ENCODE measurements around the gene MYMK. TPM values are rescaled to one million over a fixed set of nuclear protein-coding genes. Genes with fewer than 3 reads are reported as not detected.

Gene MYMK
- total RNA-seq, 2 donors from 2014 or later: not detected

- Histone ChIP-seq H3K36me3 (replicated peaks in 1 of 2; ENCODE audit: insufficient read depth in 1 of 2, low read depth in 2 of 2) (no peaks in the 10 kb centered on the region), H3K4me3 (no peak overlapping the region), H3K27me3 (no peaks in the 10 kb centered on the region), H3K9me3 (no peaks in the 10 kb centered on the region), H3K27ac (peak overlapping the region in 1 of 4 donors; percentile 7), H3K4me1 (peaks cover 15% of the 10 kb centered on the region)
- ATAC-seq (peak; percentile 77), DNase-seq (peak; percentile 30 to 68 (median 57))
- TF ChIP-seq POLR2A (IDR thresholded peaks at IDR 0.05): peak in 1 of 3 donors; percentile 14
- TF ChIP-seq CTCF (IDR thresholded peaks at IDR 0.05): peak in 2 of 7 experiments; percentile 8 to 18
- 0 to 45% methylated on average over 1 to 15 of the region's 15 CpGs for WGBS, 2 donors
- intact Hi-C loops (cut with DNase I): no loop called here
These were observed 35.6 kb upstream of the MYMK start for GRCh38 chr9:133560311-133560710.

DNA sequence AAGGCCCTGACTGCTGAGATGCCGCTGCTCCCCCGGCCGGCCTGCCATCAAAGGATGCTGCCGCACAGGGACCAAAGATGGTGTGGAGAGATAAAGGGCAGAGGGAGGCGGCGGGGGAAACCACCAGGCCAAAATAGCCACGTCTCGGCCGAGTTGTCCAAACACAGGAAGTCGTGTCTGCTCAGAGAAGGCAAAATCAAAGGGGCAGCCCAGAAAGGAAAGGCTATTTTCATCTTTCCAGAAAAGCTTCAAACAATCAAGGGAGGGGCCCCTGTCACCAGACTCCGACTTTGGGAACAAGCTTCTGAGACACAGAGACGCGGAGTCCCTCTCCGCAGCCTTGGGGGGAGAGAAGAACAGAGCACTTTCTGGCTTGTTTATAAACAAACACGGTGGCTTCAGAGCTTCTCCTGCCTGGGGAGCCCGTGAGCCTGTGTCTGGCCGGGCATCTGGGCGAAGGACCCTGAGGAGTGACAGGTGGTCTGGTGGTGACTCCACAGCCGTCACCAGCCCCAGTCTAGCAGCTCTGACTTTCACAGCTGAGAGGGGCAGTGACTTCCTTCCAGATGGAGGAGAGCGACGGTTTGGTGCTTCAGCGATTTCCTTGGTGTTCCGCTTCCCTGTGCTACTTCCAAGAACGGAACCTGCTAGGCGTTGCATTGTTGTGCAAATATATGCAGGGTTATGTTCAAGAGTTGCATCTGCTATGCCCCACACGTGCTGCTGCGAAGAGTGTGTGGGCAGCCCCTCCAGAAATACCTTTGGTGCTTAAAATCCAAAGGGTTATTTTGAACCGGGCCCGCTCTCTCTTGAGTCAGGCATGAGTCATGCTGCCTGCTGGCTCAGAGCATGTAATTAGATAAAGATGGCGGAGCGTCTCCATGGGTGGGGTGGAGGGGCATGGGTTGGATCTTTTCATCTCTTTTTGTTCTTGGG, 33.7 kb upstream of the MYMK start:
- peak overlapping the region in 2 of 4 donors; percentile 21 to 57 for H3K27ac ChIP-seq
- 56 to 78% methylated on average over 30 to 31 of the region's 31 CpGs for whole genome bisulfite sequencing, 2 donors
- peaks cover 14% of the 10 kb centered on the region for H3K4me1 ChIP-seq
- DNase-seq (no peak), ATAC-seq (peak; percentile 4)
- TF ChIP-seq POLR2A (IDR thresholded peaks at IDR 0.05) (no peak), CTCF (IDR thresholded peaks at IDR 0.05) (no peak)
- intact Hi-C loops (cut with DNase I): no loop called here
- no peak overlapping the region for H3K4me3 ChIP-seq
- no peaks in the 10 kb centered on the region for H3K9me3 ChIP-seq
- no peaks in the 10 kb centered on the region for H3K27me3 ChIP-seq
- H3K36me3 ChIP-seq (replicated peaks in 1 of 2; ENCODE audit: insufficient read depth in 1 of 2, low read depth in 2 of 2): no peaks in the 10 kb centered on the region

GRCh38 chr9:133557581-133557980, 32.8 kb upstream of the MYMK start:
- no peak for DNase-seq
- WGBS, 2 donors: 83 to 98% methylated on average over 1 to 9 of the region's 9 CpGs
- intact Hi-C loops (cut with DNase I): no loop called here

DNA sequence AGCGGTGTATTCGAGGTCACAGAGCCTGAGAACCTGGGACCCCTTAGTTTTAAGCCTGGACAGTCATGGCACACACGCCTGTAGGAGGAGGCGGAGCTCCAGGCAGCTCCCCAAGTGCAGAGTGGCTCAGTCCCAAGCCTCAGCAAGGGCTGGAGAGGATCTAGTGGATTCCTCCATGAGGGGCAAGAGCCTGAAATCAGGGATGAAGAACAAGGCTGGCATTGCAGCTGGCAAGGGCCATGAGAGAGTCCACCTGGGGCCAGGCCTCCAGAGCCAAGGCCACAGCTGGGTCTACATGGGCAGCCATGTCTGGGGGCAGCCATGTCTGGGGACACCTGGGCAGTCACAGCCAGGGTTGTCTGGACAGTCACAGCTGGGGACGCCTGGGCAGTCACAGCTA, 31.6 kb upstream of the MYMK start:
- Histone ChIP-seq H3K27me3 (no peaks in the 10 kb centered on the region), H3K9me3 (no peaks in the 10 kb centered on the region), H3K27ac (no peak overlapping the region), H3K4me1 (peaks cover 9% of the 10 kb centered on the region), H3K36me3 (replicated peaks in 1 of 2; ENCODE audit: insufficient read depth in 1 of 2, low read depth in 2 of 2) (no peaks in the 10 kb centered on the region), H3K4me3 (no peak overlapping the region)
- intact Hi-C loops (cut with DNase I): no loop called here
- no peak for DNase-seq
- WGBS, 2 donors: 86 to 92% methylated on average over 4 to 5 of the region's 5 CpGs
- no peak for ATAC-seq
- no peak for TF ChIP-seq POLR2A (IDR thresholded peaks at IDR 0.05)
- no peak for TF ChIP-seq CTCF (IDR thresholded peaks at IDR 0.05)

More at GRCh38 chr9:133557581-133557980, 32.8 kb upstream of the MYMK start:
- no peak overlapping the region for H3K4me3 ChIP-seq
- ATAC-seq: no peak
- no peaks in the 10 kb centered on the region for H3K36me3 ChIP-seq (replicated peaks in 1 of 2; ENCODE audit: insufficient read depth in 1 of 2, low read depth in 2 of 2)
- TF ChIP-seq POLR2A (IDR thresholded peaks at IDR 0.05): no peak
- no peak for TF ChIP-seq CTCF (IDR thresholded peaks at IDR 0.05)
- H3K27me3 ChIP-seq: no peaks in the 10 kb centered on the region
- H3K4me1 ChIP-seq: peaks cover 9% of the 10 kb centered on the region
- peak overlapping the region in 1 of 4 donors; percentile 57 for H3K27ac ChIP-seq
- H3K9me3 ChIP-seq: no peaks in the 10 kb centered on the region
